A673 (cell line): ENCODE results near the gene ALPI.

Source experiments
- CTCF ChIP-seq: fragments of 300-800, 200-600 bp; sonication (generic); conservative IDR thresholded peaks from 2 replicates; pipeline ENCODE4 v1.5.1; 2017; ENCODE audit warnings: low read depth, mild to moderate bottlenecking, antibody characterized with exemption, low read length, moderate library complexity, mixed read lengths
- EZH2 ChIP-seq: fragments of 200-600 bp; sonication (generic); IDR thresholded peaks from 2 replicates; pipeline ENCODE4 v1.6.1; 2017; ENCODE audit warnings: borderline replicate concordance, low read depth, mild to moderate bottlenecking, mixed read lengths, antibody characterized with exemption, low read length; ENCODE audit not compliant: poor library complexity, severe bottlenecking

GRCh38 chr2:232431705-232432590, 24.0 kb upstream of the ALPI start:
- no peak for TF ChIP-seq CTCF
- no peak for TF ChIP-seq EZH2
